K562 (cell line): ENCODE data around the gene GOLGA2. TPM values are rescaled to one million over a fixed set of nuclear protein-coding genes. Genes with fewer than 3 reads are reported as not detected.

Experiments used
- CBX8 ChIP-seq: fragments of 200-600 bp; sonication (generic); IDR thresholded peaks from 2 replicates; pipeline ENCODE4 v1.6.1; 2012; ENCODE audit warnings: borderline replicate concordance, mixed run types, low read depth, mild to moderate bottlenecking, moderate library complexity, mixed read lengths, low read length, control low read depth, inconsistent platforms; ENCODE audit not compliant: poor library complexity, severe bottlenecking; ENCODE audit errors: extremely low read depth
- CHD7 ChIP-seq: fragments of 200-600 bp; sonication (generic); IDR thresholded peaks from one replicate; pipeline ENCODE4 v1.6.1; 2012; ENCODE audit warnings: mild to moderate bottlenecking, low read depth, low read length, inconsistent platforms
- EP300 ChIP-seq: IDR thresholded peaks from 2 replicates; pipeline ENCODE4 v1.6.1; 2012; ENCODE audit warnings: low read length, improper control_type of control experiment
- HDAC6 ChIP-seq: IDR thresholded peaks from 2 replicates; pipeline ENCODE4 v1.6.1; 2012; ENCODE audit warnings: low read depth, mild to moderate bottlenecking, control low read depth, inconsistent platforms, low read length, moderate library complexity
- SFPQ ChIP-seq: fragments of 200-400 bp; formaldehyde crosslinking; IDR thresholded peaks from 2 replicates; pipeline ENCODE4 v1.6.1; 2017; ENCODE audit warnings: mild to moderate bottlenecking, low read depth, low read length, moderate library complexity
- SMAD3 ChIP-seq: fragments of 450-650 bp; formaldehyde crosslinking; conservative IDR thresholded peaks from 2 replicates; pipeline ENCODE4 v1.4.0; 2020; ENCODE audit warnings: mild to moderate bottlenecking
- TAF7 ChIP-seq: fragments of 450-650 bp; IDR thresholded peaks from 2 replicates; pipeline ENCODE4 v1.6.1; 2016; ENCODE audit warnings: missing genetic modification characterization, missing compliant biosample characterization
- YY1 ChIP-seq, 3 experiments: IDR thresholded peaks; 2 replicates each; pipeline ENCODE4 v1.6.1; 2011; ENCODE audit warnings: low read length in 2 of 3, mild to moderate bottlenecking in 2 of 3, moderate library complexity in 2 of 3, borderline replicate concordance in 1 of 3, control low read depth in 1 of 3, low read depth in 1 of 3; ENCODE audit not compliant: insufficient read depth in 3 of 3, insufficient replicate concordance in 2 of 3, control insufficient read depth in 1 of 3, insufficient read length in 1 of 3; ENCODE audit errors: extremely low read depth in 1 of 3
- ZNF449 ChIP-seq: fragments of 250-450 bp; sonication (Bioruptor Pico); IDR thresholded peaks from 2 replicates; pipeline ENCODE4 v1.8.0; 2022; ENCODE audit warnings: moderate library complexity, mild to moderate bottlenecking, inconsistent platforms
- polyA plus RNA-seq, 8 experiments: library from polyadenylated mRNA; depleted of rRNA in 4 of 8; stranded (reverse) in 5 of 8; unstranded in 3 of 8; fragments of >200 nt; fragmentation: Nextera tagmentation in 2 of 8; fragmentation: Illumina TruSeq in 1 of 8; extraction: Ambion mirVana in 2 of 8; extraction: Trizol in 1 of 8; gene quantifications; 2 replicates each; pipeline versions ENCODE4 v1.2.1 to v1.2.3, GENCODE V29; 2011 to 2014; ENCODE audit warnings: inconsistent platforms in 1 of 8, missing spikeins in 1 of 8
- total RNA-seq, 7 experiments: library from RNA; depleted of rRNA in 6 of 7; stranded (reverse); fragments of >200 nt in 6 of 7; fragmentation: Illumina TruSeq in 2 of 7; extraction: Trizol in 2 of 7; gene quantifications; 2 replicates each; pipeline versions ENCODE4 v1.2.1 to v1.2.3, GENCODE V29; 2011 to 2021; ENCODE audit warnings: low replicate concordance in 1 of 7

GOLGA2 gene
- total and polyA plus RNA-seq, 9 of the 15 experiments (the other 6 are each of a cell fraction or from before 2014, with no cell fraction given): 15.7 to 138 (median 76.0) TPM

- TF ChIP-seq CHD7: no peak
- no peak for TF ChIP-seq TAF7 (tag)
- no peak for TF ChIP-seq SFPQ
- TF ChIP-seq CBX8: no peak
- TF ChIP-seq HDAC6: 0 out of 2 replicates have a peak, but pooled peaks have one; percentile 41
- no peak for TF ChIP-seq ZNF449 (CRISPR knock-in tag)
- TF ChIP-seq EP300: no peak
- no peak for TF ChIP-seq SMAD3 (CRISPR knock-in tag)
- TF ChIP-seq YY1 (IDR thresholded peaks at IDR 0.05; ENCODE audit: borderline replicate concordance in 1 of 3, control insufficient read depth in 1 of 3, extremely low read depth in 1 of 3, insufficient read depth in 3 of 3, insufficient read length in 1 of 3, insufficient replicate concordance in 2 of 3, low read depth in 1 of 3, low read length in 2 of 3): peak in 1 of 3 experiments; percentile 15
These were observed 23.3 kb downstream of the GOLGA2 start (continued) for GRCh38 chr9:128252317-128253139.
